ENCODE measurements around the gene TMED8.
"Not testable (repeated sequence)": the region's sequence is repeated elsewhere in the genome, so short reads cannot be mapped to it uniquely, and the experiment has no call there.

TMED8 gene

DNA sequence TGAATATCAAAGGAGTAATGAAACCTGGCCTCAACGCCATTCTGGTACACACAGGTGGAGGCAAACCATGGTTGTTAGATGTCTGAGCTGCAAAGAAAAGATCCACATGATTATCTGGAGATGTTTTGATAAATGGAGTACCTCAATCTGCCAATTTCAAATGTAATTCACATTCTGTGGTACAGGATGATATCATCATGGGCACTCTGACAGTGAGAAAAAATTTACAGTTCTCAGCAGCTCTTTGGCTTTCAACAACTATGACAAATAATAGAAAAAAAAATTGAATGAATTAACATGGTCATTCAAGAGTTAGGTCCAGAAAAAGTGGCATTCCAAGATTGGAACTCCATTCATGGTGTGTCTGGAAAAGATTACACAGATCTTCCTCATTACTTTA is 17.3 kb downstream of the TMED8 start:
- DNase-seq, result no peak

GRCh38 chr14:77356899-77357298 is 20.0 kb downstream of the TMED8 start:
- DNase-seq, result no peak

DNA sequence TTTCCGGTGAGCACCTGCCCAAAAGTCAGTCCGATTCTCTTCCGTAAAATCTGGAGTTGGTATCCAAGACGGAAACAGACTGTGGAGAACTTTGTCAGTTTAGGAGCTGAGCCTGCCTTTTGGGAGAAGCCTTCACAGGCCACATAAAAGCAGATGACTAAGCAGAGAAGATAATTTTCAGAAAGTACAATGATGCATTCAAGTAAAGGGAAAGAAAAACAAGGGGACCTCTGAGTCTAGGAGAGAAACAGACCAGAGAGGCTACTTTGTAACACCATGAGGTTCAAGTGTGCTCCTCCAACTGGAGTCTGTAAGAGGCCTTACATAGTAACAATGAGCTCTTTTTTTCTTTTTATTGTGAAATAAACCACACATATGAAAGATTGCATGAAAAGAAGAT is 21.1 kb downstream of the TMED8 start:
- DNase-seq, result no peak

DNA sequence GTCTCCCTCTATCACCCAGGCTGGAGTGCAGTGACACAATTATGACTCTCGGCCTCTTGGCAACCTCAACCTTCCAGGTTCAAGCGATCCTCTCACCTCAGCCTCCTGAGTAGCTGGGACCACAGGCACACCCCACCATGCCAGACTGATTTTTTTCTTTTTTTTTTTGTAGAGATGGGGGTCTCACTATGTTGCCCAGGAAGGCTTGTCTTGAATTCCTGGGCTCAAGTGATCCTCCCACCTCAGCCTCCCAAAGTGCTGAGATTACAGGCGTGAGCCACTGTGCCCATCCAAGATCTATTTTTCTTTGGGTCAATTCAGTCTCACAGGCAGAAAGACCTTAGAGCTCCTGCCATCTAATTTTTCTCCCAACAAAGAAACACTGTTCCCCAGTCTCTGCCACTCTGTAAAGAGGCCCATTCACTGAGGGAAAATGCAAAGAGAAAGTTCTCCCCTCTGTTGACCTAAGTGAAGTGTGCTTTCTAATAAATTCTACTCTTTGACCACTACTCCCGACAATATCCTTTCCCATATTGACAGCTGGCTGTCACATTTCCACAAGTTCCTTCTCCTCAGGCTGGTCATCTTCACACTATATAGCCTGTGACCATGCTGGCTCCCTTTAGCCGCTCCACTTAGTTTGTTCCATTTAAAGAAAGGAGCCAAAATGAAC is 23.3 kb downstream of the TMED8 start:
- DNase-seq, result no peak

GRCh38 chr14:77347751-77348150 is 29.1 kb downstream of the TMED8 start:
- DNase-seq, result no peak

GRCh38 chr14:77346495-77346894 is 30.4 kb downstream of the TMED8 start:
- DNase-seq, result no peak

GRCh38 chr14:77344377-77344996 is 32.4 kb downstream of the TMED8 start:
- DNase-seq, result no peak

DNA sequence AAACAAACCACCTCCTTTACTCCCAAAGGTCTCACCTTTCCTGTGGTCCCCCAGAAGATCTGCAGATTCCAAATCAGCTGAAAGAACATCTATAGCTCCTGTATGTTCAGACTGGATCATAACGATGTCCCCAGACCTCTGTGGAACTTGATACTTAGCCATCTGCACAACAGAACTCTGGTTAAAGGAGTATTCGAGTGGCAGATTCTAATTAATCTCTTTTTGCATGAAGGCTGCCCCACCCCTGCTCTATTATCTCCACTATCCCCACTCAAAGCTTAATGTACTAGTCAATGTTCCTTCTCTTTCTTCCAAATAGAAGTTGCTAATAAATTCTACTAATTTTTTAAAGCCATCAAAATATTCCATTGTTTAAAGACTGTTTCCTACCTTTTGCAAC is 33.2 kb downstream of the TMED8 start:
- no peak for DNase-seq

DNA sequence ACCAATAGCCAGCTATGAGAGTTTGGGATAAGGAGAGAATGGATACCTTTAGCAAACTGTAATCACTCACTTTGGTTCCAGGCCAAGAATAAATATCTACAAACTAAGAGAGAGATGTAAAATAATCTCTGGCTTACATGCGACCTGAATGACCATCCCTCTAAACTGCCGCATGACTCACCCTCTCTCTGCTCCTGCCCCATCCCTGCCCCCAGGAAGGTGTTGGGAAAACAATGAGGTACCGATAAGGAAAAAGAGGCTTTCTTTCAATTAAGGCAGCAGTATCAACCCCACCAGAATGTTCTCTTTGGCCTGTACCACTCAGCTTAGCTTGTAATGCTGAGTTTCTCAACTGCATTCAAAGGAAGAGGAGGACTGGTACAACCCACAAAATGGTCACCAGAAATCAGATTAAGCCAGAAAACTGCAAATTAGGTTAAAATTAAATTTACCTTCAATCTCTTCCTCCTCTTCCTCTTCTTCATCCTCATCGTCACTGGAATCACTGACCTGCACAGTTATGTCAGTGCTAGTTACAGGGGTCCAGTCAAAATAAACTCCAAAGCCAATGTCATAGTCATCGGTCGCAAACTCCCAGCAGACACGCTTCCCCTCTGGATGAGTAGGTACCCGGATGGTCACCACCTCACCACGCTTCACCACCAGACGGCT is 34.0 kb downstream of the TMED8 start:
- DNase-seq, result no peak

GRCh38 chr14:77340389-77340788 is 36.5 kb downstream of the TMED8 start:
- no peak for DNase-seq

- no peak for DNase-seq
These were observed 37.5 kb downstream of the TMED8 start for GRCh38 chr14:77339407-77339806.

DNA sequence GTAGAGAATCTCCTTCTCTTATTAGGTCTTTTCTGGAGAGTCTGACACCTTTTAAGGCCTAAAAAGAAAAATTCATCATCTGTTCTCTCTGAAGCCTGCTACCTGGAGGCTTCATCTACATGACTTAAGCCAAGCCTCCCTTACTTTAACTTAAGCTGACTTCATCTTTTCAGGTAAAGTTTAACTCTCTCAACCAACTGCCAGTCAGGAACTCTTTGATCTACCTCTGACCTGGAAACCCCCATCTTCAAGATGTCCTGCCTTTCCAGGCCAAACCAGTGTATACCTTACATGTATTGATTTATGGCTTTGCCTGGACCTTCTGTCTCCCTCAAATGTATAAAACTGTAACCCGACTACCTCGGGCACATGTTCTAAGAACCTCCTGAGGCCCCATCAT is 38.6 kb downstream of the TMED8 start:
- DNase-seq, result no peak

- no peak for DNase-seq
These were observed 39.0 kb downstream of the TMED8 start for GRCh38 chr14:77337880-77338279.

GRCh38 chr14:77337255-77337654 is 39.6 kb downstream of the TMED8 start:
- DNase-seq, result not testable (repeated sequence)

GRCh38 chr14:77335576-77335975 is 41.3 kb downstream of the TMED8 start:
- DNase-seq, result no peak

DNA sequence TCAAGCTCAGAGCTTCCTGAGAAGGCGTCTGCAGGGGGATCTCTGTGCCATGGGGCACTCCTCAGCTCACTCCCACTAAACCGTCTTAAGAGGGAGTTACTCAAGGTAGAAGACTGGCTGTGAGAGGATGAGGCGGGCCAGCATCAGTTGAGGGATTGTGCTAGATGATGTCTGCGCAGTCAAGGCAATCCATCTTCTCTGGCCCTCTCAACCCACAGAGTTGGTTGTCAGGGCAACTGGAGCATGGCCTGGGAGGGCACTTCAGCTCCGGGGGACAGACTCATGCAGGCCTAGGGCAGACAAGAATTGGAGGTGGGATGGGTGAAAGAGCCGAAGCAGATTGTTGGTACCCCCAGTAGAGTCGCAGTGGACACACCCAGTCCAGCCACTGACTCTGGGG is 47.0 kb downstream of the TMED8 start:
- DNase-seq, result no peak

- no peak for DNase-seq
These were observed 49.8 kb downstream of the TMED8 start for GRCh38 chr14:77327111-77327510.

DNA sequence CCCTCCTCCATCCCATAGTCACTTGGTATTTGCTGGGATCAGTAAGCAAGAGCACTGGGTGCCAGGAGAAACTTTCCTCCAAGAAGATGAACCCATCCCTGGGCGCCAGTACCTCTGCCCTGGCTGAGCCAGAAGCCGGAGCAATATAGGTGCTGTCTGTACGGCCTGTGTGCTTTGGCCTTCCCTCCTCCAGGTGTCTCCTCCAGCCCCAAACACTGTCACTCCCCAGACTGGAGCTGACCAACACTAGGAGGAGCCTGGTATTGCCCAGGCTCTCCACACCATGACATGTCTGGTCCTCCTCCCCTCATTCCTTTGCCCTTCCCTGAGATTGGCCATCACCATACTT is 51.2 kb downstream of the TMED8 start:
- DNase-seq, result no peak

GRCh38 chr14:77324816-77325745 is 51.8 kb downstream of the TMED8 start:
- no peak for DNase-seq

DNA sequence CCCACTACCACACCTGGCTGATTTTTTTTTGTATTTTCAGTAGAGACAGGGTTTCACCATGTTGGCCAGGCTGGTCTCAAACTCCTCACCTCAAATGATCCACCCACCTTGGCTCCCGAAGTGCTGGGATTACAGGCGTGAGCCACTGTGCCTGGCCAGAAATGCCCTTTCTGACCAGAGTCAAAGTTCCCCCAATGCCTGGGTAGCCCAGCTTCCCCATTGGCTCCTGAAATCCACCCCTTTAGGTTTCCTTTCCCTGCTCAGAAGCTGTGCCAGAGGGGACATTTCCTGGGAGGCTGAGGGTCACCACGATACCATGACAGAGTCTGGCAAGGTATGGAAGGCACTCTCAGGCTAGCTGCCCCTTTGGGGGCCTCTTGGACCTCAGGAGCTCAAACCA is 52.6 kb downstream of the TMED8 start:
- DNase-seq, result no peak

GRCh38 chr14:77323571-77323970 is 53.3 kb downstream of the TMED8 start:
- no peak for DNase-seq

- no peak for DNase-seq
These were observed 53.9 kb downstream of the TMED8 start for GRCh38 chr14:77322951-77323350.

- DNase-seq, result no peak
These were observed 54.5 kb downstream of the TMED8 start for GRCh38 chr14:77322250-77322902.

All from GOT3 (cell line).